GM21723 (cell line): Measurements from ENCODE around the gene FOXN3.
"Not testable (repeated sequence)": the region's sequence is repeated elsewhere in the genome, so short reads cannot be mapped to it uniquely, and the experiment has no call there.

Experiments
- ATAC-seq: cut with Tn5 transposase; IDR thresholded peaks from one replicate; pipeline ENCODE4 v1.9.1; 2021; ENCODE audit warnings: mild to moderate bottlenecking, moderate library complexity; ENCODE audit not compliant: unreplicated experiment

FOXN3 gene

GRCh38 chr14:89309670-89310177, 107.3 kb downstream of the FOXN3 start:
- no peak for ATAC-seq

- peak; percentile 34 for ATAC-seq
Measured at GRCh38 chr14:89308232-89308959, 108.6 kb downstream of the FOXN3 start.

- no peak for ATAC-seq
Measured at GRCh38 chr14:89307409-89307808, 109.6 kb downstream of the FOXN3 start.

- peak; percentile 51 for ATAC-seq
Measured at GRCh38 chr14:89304972-89305703, 111.9 kb downstream of the FOXN3 start.

- no peak for ATAC-seq
Measured at GRCh38 chr14:89304561-89304960, 112.5 kb downstream of the FOXN3 start.

- ATAC-seq, result peak; percentile 60
Measured at GRCh38 chr14:89303456-89304435, 113.3 kb downstream of the FOXN3 start.

GRCh38 chr14:89302396-89302950, 114.6 kb downstream of the FOXN3 start:
- no peak for ATAC-seq

GRCh38 chr14:89299587-89299986, 117.4 kb downstream of the FOXN3 start:
- no peak for ATAC-seq

GRCh38 chr14:89298056-89298834, 118.8 kb downstream of the FOXN3 start:
- no peak for ATAC-seq

- no peak for ATAC-seq
Measured at GRCh38 chr14:89296281-89296745, 120.7 kb downstream of the FOXN3 start.

GRCh38 chr14:89294872-89295271, 122.2 kb downstream of the FOXN3 start:
- no peak for ATAC-seq

GRCh38 chr14:89294469-89294868, 122.6 kb downstream of the FOXN3 start:
- not testable (repeated sequence) for ATAC-seq

GRCh38 chr14:89294060-89294459, 123.0 kb downstream of the FOXN3 start:
- ATAC-seq, result no peak

- no peak for ATAC-seq
Measured at GRCh38 chr14:89293314-89293916, 123.6 kb downstream of the FOXN3 start.

- no peak for ATAC-seq
Measured at GRCh38 chr14:89292579-89293313, 124.3 kb downstream of the FOXN3 start.

GRCh38 chr14:89291351-89291940, 125.6 kb downstream of the FOXN3 start:
- ATAC-seq, result no peak

- no peak for ATAC-seq
Measured at GRCh38 chr14:89290813-89291212, 126.2 kb downstream of the FOXN3 start.

- ATAC-seq, result no peak
Measured at GRCh38 chr14:89289477-89289876, 127.6 kb downstream of the FOXN3 start.
